H1 (cell line): ENCODE results near the gene TMEM144.
"Not testable (repeated sequence)": the region's sequence is repeated elsewhere in the genome, so short reads cannot be mapped to it uniquely, and the experiment has no call there.

Source experiments
- KDM1A ChIP-seq: fragments of 200-600, 300-600 bp; sonication (generic); IDR thresholded peaks from 2 replicates; pipeline ENCODE4 v1.7.1; 2016; ENCODE audit warnings: mild to moderate bottlenecking, low read length, borderline replicate concordance
- SIX5 ChIP-seq: IDR thresholded peaks from 2 replicates; pipeline ENCODE4 v1.6.1; 2011; ENCODE audit warnings: mild to moderate bottlenecking, low read depth, low read length
- TEAD4 ChIP-seq: IDR thresholded peaks from 2 replicates; pipeline ENCODE4 v1.6.1; 2012; ENCODE audit warnings: low read depth, low read length, inconsistent platforms, mixed read lengths

DNA sequence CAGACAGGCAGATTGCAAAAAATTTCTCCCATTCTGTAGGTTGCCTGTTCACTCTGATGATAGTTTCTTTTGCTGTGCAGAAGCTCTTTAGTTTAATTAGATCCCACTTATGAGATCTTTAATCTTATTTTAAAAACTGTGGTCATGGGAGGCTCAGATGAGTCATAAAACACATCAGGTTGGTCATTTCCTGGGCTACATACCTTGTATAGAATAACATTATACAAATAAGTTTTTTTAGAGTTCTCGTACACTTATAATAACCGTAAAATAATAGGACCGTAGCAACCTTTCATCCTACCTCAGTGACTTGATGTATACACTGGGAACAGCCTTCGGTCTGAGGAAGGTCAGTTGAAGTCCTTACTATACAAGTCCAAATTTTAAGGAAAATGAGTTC, 14.0 kb downstream of the TMEM144 start:
- TF ChIP-seq KDM1A, TEAD4, SIX5: not testable (repeated sequence)
